Myocyte (in vitro differentiated cells): Measurements from ENCODE around the gene C1QTNF5. TPM values are rescaled to one million over a fixed set of nuclear protein-coding genes. Genes with fewer than 3 reads are reported as not detected.
A peak's percentile ranks its signal among the peaks of the same experiment; 100 is the strongest.

Experiments used
- DNase-seq: peaks from one replicate; pipeline ENCODE4 v3.0.0-alpha.2; 2012; ENCODE audit warnings: low read depth
- total RNA-seq: library from RNA; depleted of rRNA; stranded (reverse); fragments of >200 nt; gene quantifications from 2 replicates; pipeline ENCODE4 v1.2.3, GENCODE V29; 2014

C1QTNF5 gene
- total RNA-seq, 1 donor from 2014 or later, result 71.5 TPM

- no peak for DNase-seq
Measured at GRCh38 chr11:119359365-119360214, 18.9 kb upstream of the C1QTNF5 start.

GRCh38 chr11:119357074-119357473 is 16.4 kb upstream of the C1QTNF5 start:
- no peak for DNase-seq

- no peak for DNase-seq
Measured at GRCh38 chr11:119356349-119357031, 15.8 kb upstream of the C1QTNF5 start.

- no peak for DNase-seq
Measured at GRCh38 chr11:119355091-119355843, 14.6 kb upstream of the C1QTNF5 start.

DNA sequence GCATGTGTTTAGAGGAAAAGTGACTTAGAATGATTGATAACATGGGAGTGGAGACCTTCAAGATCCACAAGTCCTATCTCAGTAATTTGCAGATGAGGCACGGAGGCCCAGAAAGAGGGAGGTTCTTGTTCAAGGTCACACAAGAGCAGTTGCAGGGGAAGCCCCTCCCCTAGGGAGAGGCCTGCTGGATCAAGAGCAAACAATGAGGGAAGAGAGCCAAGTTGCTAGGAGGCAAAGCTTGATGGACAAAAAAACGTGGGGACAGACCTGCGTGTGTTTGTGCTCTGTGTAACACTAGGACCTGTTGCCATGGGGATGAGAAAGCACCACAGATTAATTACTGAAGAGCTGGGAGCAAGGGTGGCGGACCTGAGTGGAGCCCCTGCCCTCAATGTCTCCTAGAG is 12.2 kb upstream of the C1QTNF5 start:
- peak; percentile 41 for DNase-seq

DNA sequence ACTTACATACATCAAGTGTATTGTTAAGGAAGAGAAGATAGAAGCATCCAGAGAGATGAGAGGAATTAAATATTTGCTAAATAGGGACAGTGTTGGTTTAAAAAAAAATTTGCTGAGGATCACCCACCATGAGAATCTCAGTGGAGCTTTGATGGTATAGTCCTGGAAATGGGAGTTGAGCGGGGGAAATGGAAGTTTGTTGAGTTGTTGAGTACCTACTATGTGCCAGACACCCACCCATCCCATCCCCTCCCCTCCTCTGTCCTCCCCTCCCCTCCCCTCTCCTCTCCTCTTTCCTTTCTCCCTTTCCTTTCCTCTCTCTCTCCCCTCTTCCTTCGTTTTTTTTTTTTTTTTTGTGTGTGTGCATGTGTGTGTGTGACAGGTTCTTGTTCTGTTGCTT is 10.5 kb upstream of the C1QTNF5 start:
- DNase-seq, result no peak

- DNase-seq, result no peak
Measured at GRCh38 chr11:119350302-119350701, 9.6 kb upstream of the C1QTNF5 start.

GRCh38 chr11:119347940-119348605 is 7.4 kb upstream of the C1QTNF5 start:
- no peak for DNase-seq

DNA sequence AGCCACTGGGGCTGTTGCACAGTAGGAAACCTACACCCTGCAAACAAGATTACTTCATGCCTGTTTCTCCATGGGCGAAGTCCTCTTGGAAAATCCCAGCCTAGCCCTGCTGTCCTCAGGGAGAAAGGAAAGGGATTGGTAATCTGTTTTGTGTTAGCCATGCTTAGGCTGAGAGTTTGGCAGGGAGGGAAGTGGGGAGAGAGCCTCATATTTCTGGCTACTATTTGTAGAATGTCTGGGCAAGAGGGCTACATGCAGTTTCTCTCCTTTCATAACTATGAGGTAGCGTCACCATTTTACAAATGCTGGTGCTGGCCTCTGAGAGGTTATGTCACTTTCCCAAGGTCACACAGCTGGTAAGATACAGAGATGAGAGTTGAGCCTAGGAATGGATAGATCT is 6.6 kb upstream of the C1QTNF5 start:
- no peak for DNase-seq

GRCh38 chr11:119346605-119347004 is 5.9 kb upstream of the C1QTNF5 start, which contains the start of gene MFRP:
Gene MFRP (minus strand): TSS chr11:119346705. CDS start chr11:119346513, 192 bp downstream.
- DNase-seq, result no peak

DNA sequence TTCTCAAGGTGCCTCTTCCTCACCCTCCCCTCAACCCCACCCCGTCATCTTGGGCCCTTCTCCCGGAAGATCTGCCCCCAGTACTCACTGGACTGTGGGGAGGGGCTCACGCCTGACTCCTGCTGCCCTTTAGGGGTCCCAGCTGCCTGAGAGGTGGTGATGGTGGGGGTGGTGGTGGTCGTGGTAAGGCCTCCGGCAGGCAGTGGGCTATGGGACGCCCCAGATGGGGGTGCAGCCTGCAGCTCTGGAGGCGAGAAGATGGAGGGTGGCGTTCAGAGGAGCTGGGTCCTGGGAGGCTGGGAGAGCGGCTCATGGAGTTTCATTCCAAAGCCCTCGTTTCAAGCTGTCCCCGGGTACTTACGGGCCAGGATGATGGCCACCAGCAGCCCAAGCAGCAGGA is 5.0 kb upstream of the C1QTNF5 start:
- no peak for DNase-seq

GRCh38 chr11:119344291-119345010 is 3.8 kb upstream of the C1QTNF5 start:
- DNase-seq, result no peak

GRCh38 chr11:119343726-119344125 is 3.0 kb upstream of the C1QTNF5 start:
- no peak for DNase-seq

DNA sequence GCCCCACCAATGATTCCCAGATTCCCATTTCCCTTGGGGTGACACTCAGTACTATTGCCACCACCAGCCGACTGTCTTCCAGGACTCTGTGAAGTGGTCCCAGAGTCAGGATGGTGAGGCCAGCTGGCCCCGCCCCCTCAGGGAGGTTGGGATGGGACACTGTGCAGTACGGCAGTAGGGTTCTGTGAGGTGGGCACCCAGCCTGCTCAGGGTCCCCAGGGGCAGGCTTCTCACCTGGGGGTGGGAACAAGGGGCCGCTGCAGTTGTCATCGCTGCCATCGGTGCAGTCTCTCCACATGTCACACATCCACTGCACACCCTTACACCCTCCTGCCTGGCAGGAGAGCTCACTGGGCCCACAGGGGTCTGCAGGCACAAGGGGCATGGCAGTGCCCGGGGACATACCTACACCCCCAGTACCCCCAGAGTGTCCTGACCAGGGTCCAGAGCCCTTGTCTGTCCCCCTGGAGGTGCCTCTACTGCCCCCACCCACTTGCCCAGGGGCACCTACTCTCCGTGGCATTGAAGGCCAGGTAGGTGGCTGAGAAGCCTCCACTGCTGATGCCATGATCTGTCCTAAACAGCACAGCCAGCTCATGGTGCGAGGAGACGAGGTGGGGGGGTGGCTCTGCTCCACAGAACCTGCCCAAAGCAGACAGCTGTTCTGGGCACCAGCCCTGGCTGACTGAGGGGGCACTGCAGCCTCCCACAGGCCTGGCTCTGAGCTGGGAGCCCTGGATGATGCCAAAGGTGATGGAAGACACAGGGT is 1.9 kb upstream of the C1QTNF5 start:
- no peak for DNase-seq

DNA sequence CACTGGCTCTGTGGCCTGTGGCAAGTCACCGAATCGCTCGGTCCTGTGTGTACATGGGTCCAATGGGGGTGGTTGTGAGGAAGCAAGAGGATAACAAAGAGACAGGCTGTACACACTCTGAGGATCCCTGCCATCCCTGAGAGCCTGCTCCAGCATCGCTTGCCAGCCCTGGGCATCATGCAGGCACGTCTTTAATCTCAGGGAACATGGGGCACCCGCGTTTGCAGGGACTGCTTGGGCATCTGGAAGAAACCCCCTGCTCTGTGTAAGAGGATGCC is 1.3 kb upstream of the C1QTNF5 start:
- DNase-seq, result no peak

- DNase-seq, result no peak
Measured at GRCh38 chr11:119341222-119342022, 739 bp upstream of the C1QTNF5 start.

GRCh38 chr11:119339589-119340334 is 921 bp downstream of the C1QTNF5 start:
- peak; percentile 72 for DNase-seq

DNA sequence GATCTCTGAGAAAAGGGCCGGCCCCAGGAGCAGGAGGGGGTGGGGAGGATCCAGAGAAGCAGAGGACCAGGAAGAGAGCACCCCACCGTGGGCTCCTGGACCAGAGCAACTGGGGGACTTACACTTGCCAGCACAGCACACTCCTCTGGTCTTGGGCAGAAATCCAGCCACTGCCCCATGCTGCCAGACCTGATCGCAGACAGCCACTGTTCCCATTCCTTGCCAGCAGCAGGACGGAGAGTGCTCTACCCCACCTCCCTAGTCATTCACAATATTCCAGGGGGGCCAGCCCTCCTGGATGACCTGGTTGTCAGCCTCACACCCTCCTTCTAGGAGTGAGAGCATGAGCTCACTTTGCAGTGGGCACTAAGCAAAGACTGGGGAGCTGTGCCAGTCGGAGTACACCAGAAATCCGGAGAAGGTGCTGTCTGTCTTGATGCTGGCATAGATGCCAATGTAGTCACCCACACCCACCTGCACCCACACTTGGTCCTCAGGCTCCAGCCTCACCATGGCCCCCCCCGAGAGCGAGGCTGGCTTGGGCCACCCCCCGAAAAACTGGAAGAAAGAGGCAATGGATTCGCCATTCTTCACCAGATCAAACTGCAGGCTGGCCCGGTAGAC is 1.6 kb downstream of the C1QTNF5 start:
- no peak for DNase-seq
